ENCODE results near the gene LRP1B.

Gene LRP1B

DNA sequence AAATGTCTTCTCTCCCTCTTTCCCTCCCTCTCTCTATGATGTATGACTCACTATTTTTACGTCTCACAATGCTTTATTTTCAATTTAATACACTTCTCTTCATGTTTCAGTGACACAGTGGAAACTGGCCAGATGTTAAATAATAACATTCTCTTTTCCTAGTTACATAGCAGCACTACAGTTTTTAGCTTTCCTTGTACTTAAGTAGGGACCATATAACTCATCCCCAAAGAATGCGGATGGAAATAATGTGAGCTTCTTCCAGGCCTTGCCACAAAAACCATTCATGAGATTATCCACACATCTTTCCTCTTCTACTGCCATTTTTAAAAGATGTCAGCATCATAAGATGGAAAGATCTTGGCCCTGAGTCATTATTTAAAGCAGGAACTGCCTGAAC, 789.4 kb downstream of the LRP1B start:
- DNase-seq (ENCODE audit: low read depth) = no peak
- TF ChIP-seq, protein P1, sequence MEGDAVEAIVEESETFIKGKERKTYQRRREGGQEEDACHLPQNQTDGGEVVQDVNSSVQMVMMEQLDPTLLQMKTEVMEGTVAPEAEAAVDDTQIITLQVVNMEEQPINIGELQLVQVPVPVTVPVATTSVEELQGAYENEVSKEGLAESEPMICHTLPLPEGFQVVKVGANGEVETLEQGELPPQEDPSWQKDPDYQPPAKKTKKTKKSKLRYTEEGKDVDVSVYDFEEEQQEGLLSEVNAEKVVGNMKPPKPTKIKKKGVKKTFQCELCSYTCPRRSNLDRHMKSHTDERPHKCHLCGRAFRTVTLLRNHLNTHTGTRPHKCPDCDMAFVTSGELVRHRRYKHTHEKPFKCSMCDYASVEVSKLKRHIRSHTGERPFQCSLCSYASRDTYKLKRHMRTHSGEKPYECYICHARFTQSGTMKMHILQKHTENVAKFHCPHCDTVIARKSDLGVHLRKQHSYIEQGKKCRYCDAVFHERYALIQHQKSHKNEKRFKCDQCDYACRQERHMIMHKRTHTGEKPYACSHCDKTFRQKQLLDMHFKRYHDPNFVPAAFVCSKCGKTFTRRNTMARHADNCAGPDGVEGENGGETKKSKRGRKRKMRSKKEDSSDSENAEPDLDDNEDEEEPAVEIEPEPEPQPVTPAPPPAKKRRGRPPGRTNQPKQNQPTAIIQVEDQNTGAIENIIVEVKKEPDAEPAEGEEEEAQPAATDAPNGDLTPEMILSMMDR (IDR thresholded peaks at IDR 0.05; ENCODE audit: insufficient read depth, low read depth, low read length, missing control alignments) = no peak
- H3K4me3 ChIP-seq (ENCODE audit: low read depth, low read length) = no peak overlapping the region

DNA sequence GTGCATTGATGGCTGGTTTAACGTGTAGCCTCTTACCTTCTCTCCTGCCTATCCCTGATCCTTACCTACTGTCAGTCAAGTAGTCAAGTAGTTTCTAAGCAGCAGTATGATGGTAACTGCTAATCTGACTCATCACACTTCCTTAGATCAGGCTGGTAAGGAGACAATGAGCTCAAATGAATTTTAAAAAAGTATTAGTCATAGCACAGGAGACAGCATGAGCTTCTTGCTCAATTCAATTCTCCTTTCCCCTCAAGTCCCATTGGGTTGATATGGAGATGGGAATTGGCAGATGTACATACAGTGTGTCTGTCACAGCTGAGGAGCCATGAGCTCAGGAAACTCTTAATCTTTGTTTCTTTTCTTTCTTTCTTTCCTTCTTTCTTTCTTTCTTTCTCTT, 799.7 kb downstream of the LRP1B start:
- TF ChIP-seq, protein P1 (IDR thresholded peaks at IDR 0.05; ENCODE audit: insufficient read depth, low read depth, low read length, missing control alignments) = no peak
- no peak overlapping the region for H3K4me3 ChIP-seq (ENCODE audit: low read depth, low read length)
- DNase-seq (ENCODE audit: low read depth) = no peak

DNA sequence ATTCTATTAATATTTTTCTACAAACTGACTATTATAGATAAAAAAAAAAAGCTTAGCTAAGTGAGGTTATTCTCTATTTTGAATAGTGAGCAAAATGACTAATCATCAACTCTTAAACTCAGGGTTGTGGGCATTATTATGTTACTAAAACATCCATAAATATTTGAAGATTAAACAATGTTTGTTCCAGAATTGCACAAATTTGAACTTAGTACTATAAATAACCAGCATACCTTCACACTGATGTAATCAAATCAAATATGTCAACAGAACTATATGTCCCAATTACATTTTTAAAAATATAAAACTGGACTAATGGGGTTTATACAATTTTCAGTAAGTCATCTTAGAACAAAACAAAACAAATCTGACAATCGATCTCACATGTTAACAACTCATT, 800.9 kb downstream of the LRP1B start:
- DNase-seq (ENCODE audit: low read depth) = no peak
- TF ChIP-seq, protein P1 (IDR thresholded peaks at IDR 0.05; ENCODE audit: insufficient read depth, low read depth, low read length, missing control alignments) = no peak
- H3K4me3 ChIP-seq (ENCODE audit: low read depth, low read length) = no peak overlapping the region

DNA sequence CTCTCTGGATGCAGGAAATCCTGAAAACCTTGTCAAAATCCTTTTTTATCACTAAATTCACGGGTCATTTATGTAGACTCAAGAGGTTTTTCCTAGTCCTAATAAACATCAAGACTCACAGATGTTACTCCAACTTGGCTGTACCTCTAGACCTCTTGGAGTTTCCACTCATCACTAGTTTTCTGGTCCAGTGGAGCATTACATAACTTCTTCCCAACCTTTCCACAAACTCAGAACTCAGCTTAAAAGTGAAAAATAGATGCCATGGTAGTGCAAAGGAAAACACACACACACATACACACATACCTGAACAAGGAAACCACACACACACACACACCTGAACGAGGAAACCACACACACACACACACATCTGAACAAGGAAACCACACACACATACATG, 807.2 kb downstream of the LRP1B start:
- TF ChIP-seq, protein P1 (IDR thresholded peaks at IDR 0.05; ENCODE audit: insufficient read depth, low read depth, low read length, missing control alignments) = no peak
- H3K4me3 ChIP-seq (ENCODE audit: low read depth, low read length) = no peak overlapping the region
- DNase-seq (ENCODE audit: low read depth) = no peak

DNA sequence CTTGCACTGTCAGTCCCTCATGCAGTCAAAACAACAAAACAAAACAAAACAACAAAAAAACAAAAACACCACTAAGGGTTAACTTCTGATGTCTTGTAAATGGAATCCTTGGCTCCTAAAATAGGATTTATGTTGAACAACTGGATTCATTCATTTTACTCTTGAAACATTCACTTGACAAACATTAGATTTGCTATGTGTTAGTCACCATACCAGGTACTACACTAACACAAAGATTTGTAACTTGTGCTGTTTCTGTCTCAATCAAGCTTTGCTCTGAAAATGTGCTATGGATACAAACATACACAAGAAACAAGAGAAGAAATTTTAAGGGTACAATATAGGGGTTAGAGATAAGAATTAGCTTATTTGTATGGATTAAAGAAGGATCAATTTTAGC, 812.8 kb downstream of the LRP1B start:
- TF ChIP-seq, protein P1 (IDR thresholded peaks at IDR 0.05; ENCODE audit: insufficient read depth, low read depth, low read length, missing control alignments) = no peak
- no peak overlapping the region for H3K4me3 ChIP-seq (ENCODE audit: low read depth, low read length)
- no peak for DNase-seq (ENCODE audit: low read depth)

DNA sequence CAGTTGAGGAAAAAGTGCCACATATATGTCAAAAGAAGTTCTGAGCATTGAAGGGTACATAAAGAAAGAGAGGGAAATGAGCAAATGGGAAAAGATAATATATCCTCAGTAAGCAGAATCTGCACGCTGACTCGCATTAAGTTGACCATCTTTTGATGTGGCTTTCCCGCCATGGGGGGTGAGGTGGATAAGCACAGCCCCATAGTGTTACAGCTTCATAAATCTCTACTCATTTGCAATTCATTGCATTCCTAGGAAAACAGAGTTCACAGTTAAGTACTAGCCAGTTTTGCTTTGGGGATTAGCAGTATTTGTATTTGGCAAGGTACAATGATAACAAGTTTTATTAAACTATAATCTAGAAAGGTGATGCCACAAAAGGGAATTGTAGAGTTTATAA, 814.2 kb downstream of the LRP1B start:
- no peak for DNase-seq (ENCODE audit: low read depth)
- TF ChIP-seq, protein P1 (IDR thresholded peaks at IDR 0.05; ENCODE audit: insufficient read depth, low read depth, low read length, missing control alignments) = no peak
- H3K4me3 ChIP-seq (ENCODE audit: low read depth, low read length) = no peak overlapping the region

DNA sequence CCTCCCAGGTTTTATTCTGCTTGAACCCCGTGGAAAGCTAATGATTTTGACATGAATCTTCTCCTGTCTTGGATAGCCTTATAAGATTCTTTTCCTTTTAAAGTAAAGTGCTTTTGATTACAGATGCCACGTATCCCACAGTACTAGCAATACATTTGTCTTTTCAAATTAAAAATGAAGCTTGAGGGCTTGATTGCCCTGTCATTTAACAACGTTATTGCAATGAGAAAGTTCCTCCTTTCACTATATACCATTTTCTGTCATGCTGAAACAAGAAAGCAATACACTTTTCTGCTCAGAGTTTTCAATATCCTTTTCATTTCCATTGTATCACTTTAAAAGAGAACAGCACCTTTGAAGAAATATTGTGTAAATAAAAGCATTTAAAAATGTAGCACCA, 814.7 kb downstream of the LRP1B start:
- DNase-seq (ENCODE audit: low read depth) = no peak
- no peak overlapping the region for H3K4me3 ChIP-seq (ENCODE audit: low read depth, low read length)
- TF ChIP-seq, protein P1 (IDR thresholded peaks at IDR 0.05; ENCODE audit: insufficient read depth, low read depth, low read length, missing control alignments) = no peak
